IMR-90 (cell line): ENCODE results near the gene NOXO1. TPM values are rescaled to one million over a fixed set of nuclear protein-coding genes. Genes with fewer than 3 reads are reported as not detected.

Experiments used
- microRNA-seq, 2 experiments: library from miRNA; stranded (forward) in 1 of 2; unstranded in 1 of 2; fragments of 10-50 nt in 1 of 2; fragments of <30 nt in 1 of 2; gene quantifications in 1 of 2; microRNA quantifications in 1 of 2; one replicate each; pipeline versions ENCODE3 to v1.1.0; 2013 to 2020; ENCODE audit not compliant: insufficient read depth in 1 of 2, insufficient read length in 1 of 2, unreplicated experiment in 1 of 2
- polyA plus RNA-seq, 3 experiments: library from polyadenylated mRNA; depleted of rRNA; stranded (reverse); fragments of >200 nt; gene quantifications; 2 replicates each; pipeline ENCODE4 v1.2.3, GENCODE V29; 2012; ENCODE audit warnings: low replicate concordance in 1 of 3
- small RNA-seq, 5 experiments: library from RNA; depleted of rRNA; stranded (forward); fragments of <200 nt; gene quantifications; one replicate each; pipeline ENCODE3, GENCODE V24; 2012
- total RNA-seq: library from RNA; depleted of rRNA; stranded (reverse); fragments of >200 nt; gene quantifications from 2 replicates; pipeline ENCODE4 v1.2.3, GENCODE V29; 2012; rRNA removed

The NOXO1 gene
- total and polyA plus RNA-seq, 2 of the 4 experiments (the other 2 are of a cell fraction): 0.56 TPM; not detected in 1

Small RNA genes lying within 50 kb of the gene (microRNA-seq; reads per million reads assigned to microRNA genes)
- gene AC005363.2 (ENCODE audit: insufficient read depth, insufficient read length) (not detected), gene RN7SL219P (ENCODE audit: insufficient read depth, insufficient read length) (not detected), gene SNORA10 (ENCODE audit: insufficient read depth, insufficient read length) (not detected), gene SNORA64 (ENCODE audit: insufficient read depth, insufficient read length) (not detected)

Small RNA genes lying within 50 kb of the gene (small RNA-seq; reads per million reads assigned to genes)
- gene AC005363.2 (0 to 0.41 (median 0) reads per million in 5 experiments), gene RN7SL219P (0 reads per million in 5 experiments), gene SNORA10 (0 reads per million in 5 experiments), gene SNORA64 (0 reads per million in 5 experiments)

Other genes with a start within 250 kb of the NOXO1 start
Only the 30 nearest of the 31 such genes appear.
- gene NME3, start 209.9 kb downstream of the NOXO1 start, total RNA-seq: 12.7 and 15.3 TPM in 2 replicates
- 41.2 and 61.6 TPM in 2 replicates for gene NME3, start 209.9 kb downstream of the NOXO1 start, polyA plus RNA-seq (2012; rRNA removed)
- gene EME2, start 208.7 kb downstream of the NOXO1 start, total RNA-seq: 1.3 and 1.4 TPM in 2 replicates
- 9.6 and 11.1 TPM in 2 replicates for gene EME2, start 208.7 kb downstream of the NOXO1 start, polyA plus RNA-seq (2012; rRNA removed)
- 68.5 and 73.3 TPM in 2 replicates for gene MRPS34, start 208.3 kb downstream of the NOXO1 start, total RNA-seq
- 80.4 and 87.2 TPM in 2 replicates for gene MRPS34, start 208.3 kb downstream of the NOXO1 start, polyA plus RNA-seq (2012; rRNA removed)
- 9.1 and 10.6 TPM in 2 replicates for gene SPSB3, start 198.9 kb downstream of the NOXO1 start, total RNA-seq
- 30.8 and 34.0 TPM in 2 replicates for gene SPSB3, start 198.9 kb downstream of the NOXO1 start, polyA plus RNA-seq (2012; rRNA removed)
- gene NUBP2, start 198.5 kb downstream of the NOXO1 start, total RNA-seq: 51.1 and 131 TPM in 2 replicates
- 62.6 and 75.9 TPM in 2 replicates for gene NUBP2, start 198.5 kb downstream of the NOXO1 start, polyA plus RNA-seq (2012; rRNA removed)
- gene IGFALS, start 187.8 kb downstream of the NOXO1 start, total RNA-seq: not detected in 2 replicates
- not detected in 2 replicates for gene IGFALS, start 187.8 kb downstream of the NOXO1 start, polyA plus RNA-seq (2012; rRNA removed)
- 30.8 and 35.6 TPM in 2 replicates for gene HAGH, start 154.6 kb downstream of the NOXO1 start, total RNA-seq
- 52.2 and 58.6 TPM in 2 replicates for gene HAGH, start 154.6 kb downstream of the NOXO1 start, polyA plus RNA-seq (2012; rRNA removed)
- 85.8 and 85.9 TPM in 2 replicates for gene FAHD1, start 154.3 kb downstream of the NOXO1 start, total RNA-seq
- gene FAHD1, start 154.3 kb downstream of the NOXO1 start, polyA plus RNA-seq (2012; rRNA removed): 65.3 and 81.8 TPM in 2 replicates
- under 0.01 TPM in 1 of 2 replicates, not detected in the other for gene MEIOB, start 109.3 kb downstream of the NOXO1 start, total RNA-seq
- 0.14 TPM in 1 of 2 replicates, not detected in the other for gene MEIOB, start 109.3 kb downstream of the NOXO1 start, polyA plus RNA-seq (2012; rRNA removed)
- gene HS3ST6, start 63.1 kb downstream of the NOXO1 start, total RNA-seq: not detected in 2 replicates
- not detected in 2 replicates for gene HS3ST6, start 63.1 kb downstream of the NOXO1 start, polyA plus RNA-seq (2012; rRNA removed)
- 11.9 and 17.0 TPM in 2 replicates for gene MSRB1, start 38.3 kb downstream of the NOXO1 start, total RNA-seq
- gene MSRB1, start 38.3 kb downstream of the NOXO1 start, polyA plus RNA-seq (2012; rRNA removed): 32.3 and 35.1 TPM in 2 replicates
- not detected in 2 replicates for gene RPL3L, start 26.8 kb downstream of the NOXO1 start, total RNA-seq
- gene RPL3L, start 26.8 kb downstream of the NOXO1 start, polyA plus RNA-seq (2012; rRNA removed): not detected in 2 replicates
- gene NDUFB10, start 21.9 kb downstream of the NOXO1 start, total RNA-seq: 189 and 194 TPM in 2 replicates
- gene NDUFB10, start 21.9 kb downstream of the NOXO1 start, polyA plus RNA-seq (2012; rRNA removed): 220 and 287 TPM in 2 replicates
- gene RPS2, start 16.6 kb downstream of the NOXO1 start, total RNA-seq: 2,703 and 2,852 TPM in 2 replicates
- gene RPS2, start 16.6 kb downstream of the NOXO1 start, polyA plus RNA-seq (2012; rRNA removed): 6,941 and 7,712 TPM in 2 replicates
- gene RNF151, start 14.6 kb downstream of the NOXO1 start, total RNA-seq: not detected in 2 replicates
- not detected in 2 replicates for gene RNF151, start 14.6 kb downstream of the NOXO1 start, polyA plus RNA-seq (2012; rRNA removed)
- 38.5 and 40.3 TPM in 2 replicates for gene TBL3, start 9.4 kb downstream of the NOXO1 start, total RNA-seq
- gene TBL3, start 9.4 kb downstream of the NOXO1 start, polyA plus RNA-seq (2012; rRNA removed): 60.8 and 61.5 TPM in 2 replicates
- gene GFER, start 2.7 kb upstream of the NOXO1 start, total RNA-seq: 6.8 and 8.6 TPM in 2 replicates
- gene GFER, start 2.7 kb upstream of the NOXO1 start, polyA plus RNA-seq (2012; rRNA removed): 19.8 and 28.0 TPM in 2 replicates
- 1.8 and 1.9 TPM in 2 replicates for gene SYNGR3, start 8.5 kb upstream of the NOXO1 start, total RNA-seq
- gene SYNGR3, start 8.5 kb upstream of the NOXO1 start, polyA plus RNA-seq (2012; rRNA removed): 5.8 and 6.6 TPM in 2 replicates
- gene ZNF598, start 28.4 kb upstream of the NOXO1 start, total RNA-seq: 3.4 and 4.4 TPM in 2 replicates
- gene ZNF598, start 28.4 kb upstream of the NOXO1 start, polyA plus RNA-seq (2012; rRNA removed): 36.4 and 40.6 TPM in 2 replicates
- 0.18 TPM in 1 of 2 replicates, not detected in the other for gene NPW, start 38.3 kb upstream of the NOXO1 start, total RNA-seq
- 2.0 and 3.7 TPM in 2 replicates for gene NPW, start 38.3 kb upstream of the NOXO1 start, polyA plus RNA-seq (2012; rRNA removed)
- 18.6 and 20.8 TPM in 2 replicates for gene NHERF2, start 45.4 kb upstream of the NOXO1 start, total RNA-seq
- gene NHERF2, start 45.4 kb upstream of the NOXO1 start, polyA plus RNA-seq (2012; rRNA removed): 77.8 and 96.6 TPM in 2 replicates
- gene NTHL1, start 66.4 kb upstream of the NOXO1 start, total RNA-seq: 22.8 and 28.1 TPM in 2 replicates
- gene NTHL1, start 66.4 kb upstream of the NOXO1 start, polyA plus RNA-seq (2012; rRNA removed): 28.0 and 33.3 TPM in 2 replicates
- gene TSC2, start 66.5 kb upstream of the NOXO1 start, total RNA-seq: 22.8 and 31.4 TPM in 2 replicates
- 88.6 and 95.9 TPM in 2 replicates for gene TSC2, start 66.5 kb upstream of the NOXO1 start, polyA plus RNA-seq (2012; rRNA removed)
- 7.9 and 15.6 TPM in 2 replicates for gene PKD1, start 154.4 kb upstream of the NOXO1 start, total RNA-seq
- gene PKD1, start 154.4 kb upstream of the NOXO1 start, polyA plus RNA-seq (2012; rRNA removed): 97.3 and 118 TPM in 2 replicates
- 1.1 TPM in 2 replicates for gene RAB26, start 167.2 kb upstream of the NOXO1 start, total RNA-seq
- 4.5 and 4.8 TPM in 2 replicates for gene RAB26, start 167.2 kb upstream of the NOXO1 start, polyA plus RNA-seq (2012; rRNA removed)
- 26.4 and 29.6 TPM in 2 replicates for gene TRAF7, start 174.3 kb upstream of the NOXO1 start, total RNA-seq
- 52.6 and 55.1 TPM in 2 replicates for gene TRAF7, start 174.3 kb upstream of the NOXO1 start, polyA plus RNA-seq (2012; rRNA removed)
- gene CASKIN1, start 215.1 kb upstream of the NOXO1 start, total RNA-seq: not detected in 2 replicates
- gene CASKIN1, start 215.1 kb upstream of the NOXO1 start, polyA plus RNA-seq (2012; rRNA removed): 0.05 and 0.06 TPM in 2 replicates
- 34.4 and 50.3 TPM in 2 replicates for gene MLST8, start 224.0 kb upstream of the NOXO1 start, total RNA-seq
- gene MLST8, start 224.0 kb upstream of the NOXO1 start, polyA plus RNA-seq (2012; rRNA removed): 93.7 and 94.1 TPM in 2 replicates
- gene BRICD5, start 229.4 kb upstream of the NOXO1 start, total RNA-seq: 0.18 and 0.28 TPM in 2 replicates
- gene BRICD5, start 229.4 kb upstream of the NOXO1 start, polyA plus RNA-seq (2012; rRNA removed): 0.94 and 1.5 TPM in 2 replicates
- gene PGP, start 233.4 kb upstream of the NOXO1 start, total RNA-seq: 4.1 and 5.8 TPM in 2 replicates
- 9.4 and 13.5 TPM in 2 replicates for gene PGP, start 233.4 kb upstream of the NOXO1 start, polyA plus RNA-seq (2012; rRNA removed)